Ovary (tissue), 3 donors: ENCODE measurements around the gene ALDH3A2.

Experiments used
- EP300 ChIP-seq: sonication (generic); formaldehyde crosslinking; IDR thresholded peaks from one replicate; pipeline ENCODE4 v1.6.1; 2017; ENCODE audit warnings: antibody characterized with exemption
- POLR2A ChIP-seq: fragments of 450-650 bp; IDR thresholded peaks from one replicate; pipeline ENCODE4 v1.6.1; 2017; ENCODE audit warnings: antibody characterized with exemption, mild to moderate bottlenecking, moderate library complexity
- TF ChIP-seq, protein P1 (sequence below), 3 donors: fragments of 450-650 bp in 2 of 3; fragments of 200-600 bp in 1 of 3; IDR thresholded peaks; one replicate each; pipeline versions ENCODE4 v1.5.1 to v1.8.0; 2016 to 2022; ENCODE audit warnings: antibody characterized with exemption in 3 of 3, mild to moderate bottlenecking in 1 of 3
- donor health status: DM: no; HTN: no; CAD: no.

DNA sequence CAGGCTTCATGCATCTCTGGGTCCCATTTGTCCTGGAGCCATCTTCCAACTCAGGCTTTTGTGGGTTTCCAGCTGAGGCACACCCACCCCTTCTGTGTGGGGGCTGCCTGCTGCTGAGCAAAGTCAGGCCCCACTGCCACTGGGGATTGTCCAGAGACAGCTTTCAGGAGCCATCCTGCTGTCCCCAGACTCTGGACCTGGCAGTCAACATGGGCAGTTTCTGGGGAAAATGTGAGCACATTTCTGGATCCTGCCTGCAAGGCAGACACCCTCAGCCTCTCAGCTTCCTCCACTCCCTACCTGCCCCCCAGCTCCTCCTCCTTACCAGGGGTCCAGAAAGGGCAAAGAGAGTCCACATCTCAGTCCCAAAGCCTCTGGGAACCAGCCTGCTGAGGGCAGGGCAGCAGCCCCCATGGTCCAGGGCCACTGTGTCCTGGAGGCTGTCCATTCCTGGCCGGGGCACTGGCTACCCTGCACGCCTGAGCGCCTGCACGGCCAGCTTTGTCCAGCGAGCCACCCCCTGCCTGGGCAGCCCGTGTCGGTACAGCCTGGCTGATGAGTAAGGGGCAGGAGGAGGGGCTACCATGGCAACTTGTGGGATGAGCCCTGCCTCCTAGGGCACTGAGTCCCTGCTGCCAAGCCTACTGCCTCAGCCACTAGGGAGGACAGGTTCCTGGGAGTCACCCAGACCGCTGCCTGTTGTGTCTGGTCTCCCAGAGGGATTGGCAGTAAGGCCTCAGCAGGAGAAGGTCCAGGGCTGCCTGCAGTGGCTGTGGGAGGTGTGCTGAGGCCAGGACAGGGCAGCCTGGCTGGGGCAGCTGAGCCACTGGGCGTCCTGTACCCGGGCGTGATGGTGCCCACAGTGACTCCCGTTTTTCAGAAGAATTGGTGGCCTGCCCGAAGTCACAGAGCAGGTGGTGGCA is 67.8 kb downstream of the ALDH3A2 start, which contains the start of gene SLC47A2:
- TF ChIP-seq, protein P1, sequence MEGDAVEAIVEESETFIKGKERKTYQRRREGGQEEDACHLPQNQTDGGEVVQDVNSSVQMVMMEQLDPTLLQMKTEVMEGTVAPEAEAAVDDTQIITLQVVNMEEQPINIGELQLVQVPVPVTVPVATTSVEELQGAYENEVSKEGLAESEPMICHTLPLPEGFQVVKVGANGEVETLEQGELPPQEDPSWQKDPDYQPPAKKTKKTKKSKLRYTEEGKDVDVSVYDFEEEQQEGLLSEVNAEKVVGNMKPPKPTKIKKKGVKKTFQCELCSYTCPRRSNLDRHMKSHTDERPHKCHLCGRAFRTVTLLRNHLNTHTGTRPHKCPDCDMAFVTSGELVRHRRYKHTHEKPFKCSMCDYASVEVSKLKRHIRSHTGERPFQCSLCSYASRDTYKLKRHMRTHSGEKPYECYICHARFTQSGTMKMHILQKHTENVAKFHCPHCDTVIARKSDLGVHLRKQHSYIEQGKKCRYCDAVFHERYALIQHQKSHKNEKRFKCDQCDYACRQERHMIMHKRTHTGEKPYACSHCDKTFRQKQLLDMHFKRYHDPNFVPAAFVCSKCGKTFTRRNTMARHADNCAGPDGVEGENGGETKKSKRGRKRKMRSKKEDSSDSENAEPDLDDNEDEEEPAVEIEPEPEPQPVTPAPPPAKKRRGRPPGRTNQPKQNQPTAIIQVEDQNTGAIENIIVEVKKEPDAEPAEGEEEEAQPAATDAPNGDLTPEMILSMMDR (IDR thresholded peaks at IDR 0.05): no peak
- TF ChIP-seq POLR2A: no peak
- no peak for TF ChIP-seq EP300
